A673 (cell line): ENCODE data around the gene P4HB. TPM values are rescaled to one million over a fixed set of nuclear protein-coding genes. Genes with fewer than 3 reads are reported as not detected.

ENCODE experiments used
- BruUV-seq: library from RNA; stranded (reverse); fragments of 400-500 nt; replicated peaks from 2 replicates; lab custom pipeline; 2021; lab: Mats Ljungman, UMichigan
- CTCF ChIA-PET: fragments of 300-600 bp; sonication (Branson Sonifier 250); formaldehyde crosslinking; loops from one replicate; lab custom pipeline; 2022; ENCODE audit warnings: antibody characterized with exemption; lab: Charles Lee
- POLR2A ChIA-PET: fragments of 300-600 bp; sonication (Branson Sonifier 250); formaldehyde crosslinking; loops from one replicate; lab custom pipeline; 2022; ENCODE audit warnings: antibody characterized with exemption; ENCODE audit not compliant: low non-redundant PET; lab: Charles Lee
- DNase-seq: peaks from one replicate; pipeline ENCODE4 v3.0.0-alpha.2; 2015; ENCODE audit warnings: low spot score
- H3K27ac ChIP-seq: fragments of 200-600 bp; sonication (generic); 2 replicates; pipeline ENCODE4 v1.5.1; 2016; ENCODE audit warnings: mixed run types, low read depth, mild to moderate bottlenecking, mixed read lengths, antibody characterized with exemption, low read length; ENCODE audit not compliant: poor library complexity, severe bottlenecking
- H3K27me3 ChIP-seq: fragments of 200-600 bp; sonication (generic); replicated peaks from 2 replicates; pipeline ENCODE4 v1.6.1; 2017; ENCODE audit warnings: mixed run types, low read depth, mild to moderate bottlenecking, mixed read lengths, antibody characterized with exemption, low read length; ENCODE audit not compliant: insufficient read depth, poor library complexity
- H3K36me3 ChIP-seq: fragments of 200-600 bp; sonication (generic); 2 replicates; pipeline ENCODE4 v1.6.1; 2016; ENCODE audit warnings: mixed run types, mild to moderate bottlenecking, mixed read lengths, antibody characterized with exemption, low read length; ENCODE audit not compliant: insufficient read depth, poor library complexity, severe bottlenecking
- H3K4me1 ChIP-seq: fragments of 200-600 bp; sonication (generic); 2 replicates; pipeline ENCODE4 v1.6.1; 2017; ENCODE audit warnings: mixed run types, mild to moderate bottlenecking, mixed read lengths, antibody characterized with exemption, low read length; ENCODE audit not compliant: insufficient read depth, poor library complexity, severe bottlenecking
- H3K4me3 ChIP-seq: fragments of 200-600 bp; sonication (generic); 2 replicates; pipeline ENCODE4 v1.5.1; 2016; ENCODE audit warnings: low read depth, mixed run types, mild to moderate bottlenecking, mixed read lengths, low read length; ENCODE audit not compliant: poor library complexity, severe bottlenecking
- H3K9me3 ChIP-seq: fragments of 200-600 bp; sonication (generic); 2 replicates; pipeline ENCODE4 v1.6.1; 2016; ENCODE audit warnings: mixed run types, low read depth, mild to moderate bottlenecking, mixed read lengths, antibody characterized with exemption, low read length; ENCODE audit not compliant: poor library complexity, severe bottlenecking
- CTCF ChIP-seq: fragments of 300-800, 200-600 bp; sonication (generic); conservative IDR thresholded peaks from 2 replicates; pipeline ENCODE4 v1.5.1; 2017; ENCODE audit warnings: low read depth, mild to moderate bottlenecking, antibody characterized with exemption, low read length, moderate library complexity, mixed read lengths
- EZH2 ChIP-seq: fragments of 200-600 bp; sonication (generic); IDR thresholded peaks from 2 replicates; pipeline ENCODE4 v1.6.1; 2017; ENCODE audit warnings: borderline replicate concordance, low read depth, mild to moderate bottlenecking, mixed read lengths, antibody characterized with exemption, low read length; ENCODE audit not compliant: poor library complexity, severe bottlenecking
- intact Hi-C: fragments of 100-400 bp; cut with micrococcal nuclease; formaldehyde crosslinking; loops from one replicate; pipeline ENCODE4 v1.10.0; 2022; ENCODE audit not compliant: unreplicated experiment
- total RNA-seq: library from RNA; stranded (reverse); gene quantifications from 2 replicates; pipeline ENCODE4 v1.2.3, GENCODE V29; 2021

P4HB gene
- total RNA-seq, 1 experiment from 2014 or later, result 503 TPM

- TF ChIP-seq EZH2, result no peak
- TF ChIP-seq CTCF, result no peak
- ChIA-PET CTCF (interaction anchor here (0.6 kb wide), 1 partner anchor 93 kb away, joined by 4 read pairs; no protein-coding TSS in a partner anchor), POLR2A (interaction anchor here (0.6 kb wide), 1 partner anchor 15 kb away, joined by 3 read pairs; no protein-coding TSS in a partner anchor)
- BruUV-seq, result no TSS peak
- no peaks in the 10 kb centered on the region for H3K36me3 ChIP-seq
- intact Hi-C loops, result no loop called here
- peaks cover 86% of the 10 kb centered on the region for H3K27me3 ChIP-seq
- DNase-seq, result no peak
- H3K4me3 ChIP-seq, result no peak overlapping the region
- H3K9me3 ChIP-seq, result no peaks in the 10 kb centered on the region
- no peaks in the 10 kb centered on the region for H3K4me1 ChIP-seq
- no peak overlapping the region for H3K27ac ChIP-seq
Observed at GRCh38 chr17:81805707-81806460, 54.5 kb downstream of the P4HB start.

GRCh38 chr17:81804559-81805399, 55.6 kb downstream of the P4HB start:
- H3K4me1 ChIP-seq, result no peaks in the 10 kb centered on the region
- no peak overlapping the region for H3K4me3 ChIP-seq
- ChIA-PET POLR2A (no interaction called here), CTCF (no interaction called here)
- no peaks in the 10 kb centered on the region for H3K36me3 ChIP-seq
- BruUV-seq, result no TSS peak
- no peak overlapping the region for H3K27ac ChIP-seq
- peaks cover 96% of the 10 kb centered on the region for H3K27me3 ChIP-seq
- intact Hi-C loops, result no loop called here
- DNase-seq, result no peak
- TF ChIP-seq EZH2 (peak; percentile 98), CTCF (no peak)
- no peaks in the 10 kb centered on the region for H3K9me3 ChIP-seq

- no TSS peak for BruUV-seq
- intact Hi-C loops, result no loop called here
- peak within 1 kb of the TSS; percentile 7 for H3K4me3 ChIP-seq
- ChIA-PET CTCF (no interaction called here), POLR2A (no interaction called here)
- DNase-seq, result no peak
- TF ChIP-seq EZH2, result peak; percentile 48
- TF ChIP-seq CTCF, result no peak
- no peak within 1 kb of the TSS for H3K27ac ChIP-seq
- H3K36me3 ChIP-seq, result no peaks in the 10 kb centered on the region
- H3K4me1 ChIP-seq, result no peaks in the 10 kb centered on the region
- H3K27me3 ChIP-seq, result peaks cover 90% of the 10 kb centered on the region
- no peaks in the 10 kb centered on the region for H3K9me3 ChIP-seq
Observed at GRCh38 chr17:81803728-81804558, 56.4 kb downstream of the P4HB start, which contains the start of gene GCGR. Gene GCGR, plus strand, starts transcription at chr17:81804150. Its CDS starts 4,869 bp downstream, at chr17:81809019.
